Measurements from ENCODE around the gene PNPLA5. TPM values are rescaled to one million over a fixed set of nuclear protein-coding genes. Genes with fewer than 3 reads are reported as not detected.

The PNPLA5 gene
- total RNA-seq, 1 donor from 2014 or later, result not detected

GRCh38 chr22:43841742-43842141, 50.1 kb downstream of the PNPLA5 start:
- DNase-seq, result no peak
- Mint-ChIP-seq H3K36me3 (ENCODE audit: unreplicated experiment) (no peaks in the 10 kb centered on the region), H3K27me3 (ENCODE audit: unreplicated experiment) (peaks cover 8% of the 10 kb centered on the region), H3K9me3 (ENCODE audit: unreplicated experiment) (peaks cover 7% of the 10 kb centered on the region), H3K4me1 (ENCODE audit: low read depth, unreplicated experiment) (peaks cover 11% of the 10 kb centered on the region), H3K27ac (ENCODE audit: unreplicated experiment) (no peak overlapping the region), H3K4me3 (ENCODE audit: unreplicated experiment) (no peak overlapping the region)
- TF ChIP-seq CTCF (IDR thresholded peaks at IDR 0.05; ENCODE audit: partially characterized antibody, unreplicated experiment), result no peak

GRCh38 chr22:43840851-43841250, 51.0 kb downstream of the PNPLA5 start:
- H3K4me1 Mint-ChIP-seq (ENCODE audit: low read depth, unreplicated experiment), result peaks cover 2% of the 10 kb centered on the region
- no peaks in the 10 kb centered on the region for H3K36me3 Mint-ChIP-seq (ENCODE audit: unreplicated experiment)
- TF ChIP-seq CTCF (IDR thresholded peaks at IDR 0.05; ENCODE audit: partially characterized antibody, unreplicated experiment), result no peak
- peaks cover 4% of the 10 kb centered on the region for H3K9me3 Mint-ChIP-seq (ENCODE audit: unreplicated experiment)
- no peak overlapping the region for H3K4me3 Mint-ChIP-seq (ENCODE audit: unreplicated experiment)
- peaks cover 5% of the 10 kb centered on the region for H3K27me3 Mint-ChIP-seq (ENCODE audit: unreplicated experiment)
- DNase-seq, result no peak
- no peak overlapping the region for H3K27ac Mint-ChIP-seq (ENCODE audit: unreplicated experiment)

- Mint-ChIP-seq H3K36me3 (ENCODE audit: unreplicated experiment) (no peaks in the 10 kb centered on the region), H3K4me1 (ENCODE audit: low read depth, unreplicated experiment) (peaks cover 4% of the 10 kb centered on the region), H3K9me3 (ENCODE audit: unreplicated experiment) (peaks cover 4% of the 10 kb centered on the region)
Observed at GRCh38 chr22:43840431-43840830, 51.4 kb downstream of the PNPLA5 start.

GRCh38 chr22:43839781-43840180, 52.0 kb downstream of the PNPLA5 start:
- Mint-ChIP-seq H3K27me3 (ENCODE audit: unreplicated experiment) (peaks cover 7% of the 10 kb centered on the region), H3K9me3 (ENCODE audit: unreplicated experiment) (peaks cover 4% of the 10 kb centered on the region), H3K4me1 (ENCODE audit: low read depth, unreplicated experiment) (peaks cover 8% of the 10 kb centered on the region), H3K27ac (ENCODE audit: unreplicated experiment) (no peak overlapping the region), H3K36me3 (ENCODE audit: unreplicated experiment) (no peaks in the 10 kb centered on the region), H3K4me3 (ENCODE audit: unreplicated experiment) (no peak overlapping the region)
- no peak for DNase-seq
- TF ChIP-seq CTCF (IDR thresholded peaks at IDR 0.05; ENCODE audit: partially characterized antibody, unreplicated experiment), result no peak

More at GRCh38 chr22:43840431-43840830, 51.4 kb downstream of the PNPLA5 start:
- H3K4me3 Mint-ChIP-seq (ENCODE audit: unreplicated experiment), result no peak overlapping the region
- peaks cover 6% of the 10 kb centered on the region for H3K27me3 Mint-ChIP-seq (ENCODE audit: unreplicated experiment)
- DNase-seq, result no peak
- no peak for TF ChIP-seq CTCF (IDR thresholded peaks at IDR 0.05; ENCODE audit: partially characterized antibody, unreplicated experiment)
- no peak overlapping the region for H3K27ac Mint-ChIP-seq (ENCODE audit: unreplicated experiment)

GRCh38 chr22:43838571-43839307, 53.1 kb downstream of the PNPLA5 start:
- no peak for DNase-seq
- Mint-ChIP-seq H3K4me3 (ENCODE audit: unreplicated experiment) (no peak overlapping the region), H3K9me3 (ENCODE audit: unreplicated experiment) (peaks cover 2% of the 10 kb centered on the region), H3K27ac (ENCODE audit: unreplicated experiment) (peak overlapping the region; percentile 22), H3K36me3 (ENCODE audit: unreplicated experiment) (no peaks in the 10 kb centered on the region), H3K27me3 (ENCODE audit: unreplicated experiment) (peaks cover 7% of the 10 kb centered on the region), H3K4me1 (ENCODE audit: low read depth, unreplicated experiment) (peaks cover 8% of the 10 kb centered on the region)
- TF ChIP-seq CTCF (IDR thresholded peaks at IDR 0.05; ENCODE audit: partially characterized antibody, unreplicated experiment), result no peak
